Gastrocnemius medialis (tissue), 4 donors: ENCODE results near the gene DOCK10. TPM values are rescaled to one million over a fixed set of nuclear protein-coding genes. Genes with fewer than 3 reads are reported as not detected.

Source experiments
- ATAC-seq, 2 donors: fragments of 150-250 bp; one replicate each; pipeline ENCODE4 v1.9.1; 2016
- DNase-seq, 2 donors: peaks; one replicate each; pipeline ENCODE4 v3.0.0-alpha.2; 2019
- H3K27ac ChIP-seq, 4 donors: fragments of 200-600 bp; sonication (generic); 1 replicate in 1 of 4; 2 replicates in 3 of 4; pipeline ENCODE4 v1.5.1; 2016 to 2018; ENCODE audit warnings: mild to moderate bottlenecking in 2 of 4, moderate library complexity in 1 of 4
- H3K27me3 ChIP-seq, 3 donors: fragments of 200-600 bp; sonication (generic) in 2 of 3; 1 replicate in 1 of 3; 2 replicates in 2 of 3; pipeline versions ENCODE4 v1.5.1 to v1.6.0; 2016 to 2019; ENCODE audit warnings: mild to moderate bottlenecking in 1 of 3, moderate library complexity in 1 of 3
- H3K36me3 ChIP-seq, 2 donors: fragments of 200-600 bp; sonication (generic) in 1 of 2; one replicate each; pipeline ENCODE4 v1.5.1; 2017 to 2018
- H3K4me1 ChIP-seq, 2 donors: fragments of 200-600 bp; sonication (generic) in 1 of 2; one replicate each; pipeline ENCODE4 v1.5.1; 2016 to 2017; ENCODE audit warnings: mild to moderate bottlenecking in 2 of 2
- H3K4me3 ChIP-seq, 4 donors: fragments of 200-600 bp; sonication (generic) in 3 of 4; 1 replicate in 1 of 4; 2 replicates in 3 of 4; pipeline ENCODE4 v1.5.1; 2016 to 2019; ENCODE audit warnings: mild to moderate bottlenecking in 2 of 4
- H3K9me3 ChIP-seq, 3 donors: fragments of 200-600 bp; sonication (generic) in 2 of 3; 1 replicate in 1 of 3; 2 replicates in 2 of 3; pipeline ENCODE4 v1.5.1; 2016 to 2019
- CTCF ChIP-seq, 5 experiments: fragments of 450-650 bp in 3 of 5; fragments of 200-600 bp in 2 of 5; sonication (generic) in 2 of 5; IDR thresholded peaks in 4 of 5; conservative IDR thresholded peaks in 1 of 5; 1 replicate in 4 of 5; 2 replicates in 1 of 5; pipeline ENCODE4 v1.5.1; 2016 to 2019; ENCODE audit warnings: antibody characterized with exemption in 5 of 5, mild to moderate bottlenecking in 3 of 5, moderate library complexity in 3 of 5
- POLR2A ChIP-seq, 2 donors: fragments of 450-650 bp; IDR thresholded peaks; one replicate each; pipeline ENCODE4 v1.6.1; 2017; ENCODE audit warnings: antibody characterized with exemption in 2 of 2, mild to moderate bottlenecking in 2 of 2, moderate library complexity in 2 of 2
- in situ Hi-C, 4 donors: fragments of 200-750 bp; cut with MboI; loops; one replicate each; pipeline versions ENCODE4 v1.15.0 to v1.8.0; 2017; ENCODE audit warnings: low sequenced_read_pairs in 4 of 4
- intact Hi-C: fragments of 100-400 bp; cut with DNase I; formaldehyde crosslinking; loops from one replicate; pipeline ENCODE4 v1.15.1; 2023; ENCODE audit warnings: low total_unique reads
- total RNA-seq, 4 donors: library from RNA; depleted of rRNA; stranded (reverse); fragments of >200 nt; gene quantifications; one replicate each; pipeline versions ENCODE4 v1.1.0 to v1.2.3, GENCODE V29; 2016

DOCK10 gene
- total RNA-seq, 4 donors from 2014 or later, result 0.97 to 1.9 (median 1.4) TPM

- Histone ChIP-seq H3K4me3 (no peak overlapping the region), H3K27me3 (no peaks in the 10 kb centered on the region), H3K27ac (no peak overlapping the region), H3K36me3 (no peaks in the 10 kb centered on the region), H3K9me3 (no peaks in the 10 kb centered on the region), H3K4me1 (no peaks in the 10 kb centered on the region)
- TF ChIP-seq POLR2A (IDR thresholded peaks at IDR 0.05), result no peak
- TF ChIP-seq CTCF (IDR thresholded peaks at IDR 0.05 in 4 of 5, conservative IDR thresholded peaks at IDR 0.05 in 1 of 5), result no peak
- in situ Hi-C loops, result no loop called here
- DNase-seq, result no peak
- ATAC-seq, result no peak
- intact Hi-C loops, result loop anchor here (10.0 kb wide), 1 partner anchor 224 kb away; no protein-coding TSS in a partner anchor
Observed at GRCh38 chr2:225008179-225008856, 34.0 kb downstream of the DOCK10 start.

- ATAC-seq (no peak), DNase-seq (no peak)
- Histone ChIP-seq H3K4me3 (no peak overlapping the region), H3K27me3 (no peaks in the 10 kb centered on the region), H3K27ac (no peak overlapping the region), H3K4me1 (peaks cover 0 to 3% of the 10 kb centered on the region in 2 donors), H3K9me3 (no peaks in the 10 kb centered on the region), H3K36me3 (no peaks in the 10 kb centered on the region)
- intact Hi-C loops, result loop anchor here (10.0 kb wide), 1 partner anchor 222 kb away; no protein-coding TSS in a partner anchor
- in situ Hi-C loops, result no loop called here
- TF ChIP-seq POLR2A (IDR thresholded peaks at IDR 0.05) (no peak), CTCF (IDR thresholded peaks at IDR 0.05 in 4 of 5, conservative IDR thresholded peaks at IDR 0.05 in 1 of 5) (no peak)
Observed at GRCh38 chr2:225006730-225007129, 35.5 kb downstream of the DOCK10 start.

- no peaks in the 10 kb centered on the region for H3K27me3 ChIP-seq
- DNase-seq (no peak), ATAC-seq (no peak)
- in situ Hi-C loops, result no loop called here
- no peak overlapping the region for H3K27ac ChIP-seq
- TF ChIP-seq POLR2A (IDR thresholded peaks at IDR 0.05) (no peak), CTCF (IDR thresholded peaks at IDR 0.05 in 4 of 5, conservative IDR thresholded peaks at IDR 0.05 in 1 of 5) (no peak)
- H3K36me3 ChIP-seq, result no peaks in the 10 kb centered on the region
- H3K9me3 ChIP-seq, result no peaks in the 10 kb centered on the region
- peaks cover 0 to 4% of the 10 kb centered on the region in 2 donors for H3K4me1 ChIP-seq
- H3K4me3 ChIP-seq, result no peak overlapping the region
- intact Hi-C loops, result loop anchor here (5.0 to 10.0 kb wide), 2 partner anchors 72 to 220 kb away; no protein-coding TSS in a partner anchor
Observed at GRCh38 chr2:225004597-225004996, 37.7 kb downstream of the DOCK10 start.

GRCh38 chr2:225002656-225003045 lies 39.6 kb downstream of the DOCK10 start:
- no peak for ATAC-seq
- TF ChIP-seq POLR2A (IDR thresholded peaks at IDR 0.05) (no peak), CTCF (IDR thresholded peaks at IDR 0.05 in 4 of 5, conservative IDR thresholded peaks at IDR 0.05 in 1 of 5) (no peak)
- intact Hi-C loops, result loop anchor here (5.0 to 10.0 kb wide), 2 partner anchors 70 to 218 kb away; no protein-coding TSS in a partner anchor

More at GRCh38 chr2:225002656-225003045, 39.6 kb downstream of the DOCK10 start:
- Histone ChIP-seq H3K27ac (no peak overlapping the region), H3K36me3 (no peaks in the 10 kb centered on the region), H3K27me3 (no peaks in the 10 kb centered on the region), H3K9me3 (no peaks in the 10 kb centered on the region), H3K4me1 (peaks cover 0 to 4% of the 10 kb centered on the region in 2 donors), H3K4me3 (no peak overlapping the region)
- in situ Hi-C loops, result no loop called here
- no peak for DNase-seq
